IMR-90 (cell line): ENCODE measurements around the gene EIF3K. TPM values are rescaled to one million over a fixed set of nuclear protein-coding genes. Genes with fewer than 3 reads are reported as not detected.

Experiments
- ATAC-seq: fragments of 200-7000 bp; cut with Tn5 transposase; 2 replicates; pipeline ENCODE4 v1.9.1; 2020; ENCODE audit warnings: low read depth, mild to moderate bottlenecking, moderate library complexity
- BruUV-seq: library from RNA; stranded (reverse); fragments of 400-500 nt; replicated peaks from 2 replicates; lab custom pipeline; 2021; lab: Mats Ljungman, UMichigan
- CTCF ChIA-PET: fragments of 300-600 bp; formaldehyde crosslinking; extraction: SDS; loops from one replicate; lab custom pipeline; 2021; ENCODE audit warnings: antibody characterized with exemption; lab: Yijun Ruan, JAX
- POLR2A ChIA-PET: fragments of 300-600 bp; sonication (Branson Sonifier 250); formaldehyde crosslinking; loops from one replicate; lab custom pipeline; 2022; ENCODE audit warnings: antibody characterized with exemption; ENCODE audit not compliant: unreplicated experiment; lab: Charles Lee
- DNase-seq: peaks from one replicate; pipeline ENCODE4 v3.0.0; 2013
- H2AFZ ChIP-seq: replicated peaks from 2 replicates; pipeline ENCODE3; 2013; ENCODE audit warnings: low read length, mild to moderate bottlenecking; ENCODE audit not compliant: poor library complexity
- H2AK5ac ChIP-seq: 2 replicates; pipeline ENCODE4 v1.6.1; 2013; ENCODE audit warnings: low read depth, low read length, inconsistent platforms
- H2AK9ac ChIP-seq: replicated peaks from 2 replicates; pipeline ENCODE3; 2013; ENCODE audit warnings: mild to moderate bottlenecking, low read depth, low read length, moderate library complexity; ENCODE audit not compliant: poor library complexity
- H2BK120ac ChIP-seq: 2 replicates; pipeline ENCODE4 v1.6.1; 2013; ENCODE audit warnings: low read depth, low read length, inconsistent platforms
- H2BK15ac ChIP-seq: 3 replicates; pipeline ENCODE4 v1.6.1; 2013; ENCODE audit warnings: low read depth, low read length, inconsistent platforms
- H2BK20ac ChIP-seq: 2 replicates; pipeline ENCODE4 v1.6.1; 2013; ENCODE audit warnings: low read depth, mild to moderate bottlenecking, inconsistent platforms, low read length, moderate library complexity
- H2BK5ac ChIP-seq: 2 replicates; pipeline ENCODE4 v1.6.1; 2013; ENCODE audit warnings: mild to moderate bottlenecking, low read depth, low read length, inconsistent platforms; ENCODE audit not compliant: poor library complexity, severe bottlenecking
- H3K14ac ChIP-seq: replicated peaks from 2 replicates; pipeline ENCODE4 v1.6.1; 2013; ENCODE audit warnings: low read depth, low read length, inconsistent platforms
- H3K18ac ChIP-seq: 2 replicates; pipeline ENCODE4 v1.6.1; 2013; ENCODE audit warnings: low read depth, low read length, control low read depth
- H3K23ac ChIP-seq: 2 replicates; pipeline ENCODE4 v1.6.1; 2013; ENCODE audit warnings: low read depth, low read length, inconsistent platforms
- H3K27ac ChIP-seq: 2 replicates; pipeline ENCODE4 v1.5.1; 2013; ENCODE audit warnings: mild to moderate bottlenecking, control low read depth, low read length; ENCODE audit not compliant: insufficient read depth
- H3K27me3 ChIP-seq: 2 replicates; pipeline ENCODE4 v1.6.1; 2013; ENCODE audit warnings: low read length; ENCODE audit not compliant: control insufficient read depth, insufficient read depth
- H3K36me3 ChIP-seq: 2 replicates; pipeline ENCODE4 v1.6.1; 2013; ENCODE audit warnings: low read length, mixed read lengths; ENCODE audit not compliant: control insufficient read depth, insufficient read depth
- H3K4ac ChIP-seq: 2 replicates; pipeline ENCODE4 v1.6.1; 2013; ENCODE audit warnings: low read depth, low read length, inconsistent platforms
- H3K4me1 ChIP-seq: 2 replicates; pipeline ENCODE4 v1.6.1; 2013; ENCODE audit warnings: low read length, mixed read lengths; ENCODE audit not compliant: control insufficient read depth, insufficient read depth
- H3K4me2 ChIP-seq: 2 replicates; pipeline ENCODE4 v1.6.1; 2013; ENCODE audit warnings: low read depth, mild to moderate bottlenecking, control low read depth, low read length, moderate library complexity
- H3K4me3 ChIP-seq: 2 replicates; pipeline ENCODE4 v1.5.1; 2013; ENCODE audit warnings: low read depth, mild to moderate bottlenecking, control low read depth, low read length, moderate library complexity; ENCODE audit not compliant: insufficient read depth
- H3K56ac ChIP-seq: 2 replicates; pipeline ENCODE4 v1.6.1; 2013; ENCODE audit warnings: low read length, inconsistent platforms; ENCODE audit not compliant: insufficient read depth; ENCODE audit errors: extremely low read depth
- H3K79me1 ChIP-seq, 2 experiments: 2 replicates each; pipeline ENCODE4 v1.6.1; 2013; ENCODE audit warnings: low read length in 2 of 2, inconsistent platforms in 1 of 2, low read depth in 1 of 2
- H3K9ac ChIP-seq: 2 replicates; pipeline ENCODE4 v1.6.1; 2013; ENCODE audit warnings: low read depth, low read length, control low read depth
- H3K9me1 ChIP-seq: 2 replicates; pipeline ENCODE4 v1.6.1; 2013; ENCODE audit warnings: low read length, inconsistent platforms; ENCODE audit not compliant: insufficient read depth
- H3K9me3 ChIP-seq: 2 replicates; pipeline ENCODE4 v1.6.1; 2013; ENCODE audit warnings: low read length; ENCODE audit not compliant: control insufficient read depth, insufficient read depth
- H4K20me1 ChIP-seq: 2 replicates; pipeline ENCODE4 v1.6.1; 2013; ENCODE audit warnings: low read length, inconsistent platforms; ENCODE audit not compliant: insufficient read depth
- H4K5ac ChIP-seq: 2 replicates; pipeline ENCODE4 v1.6.1; 2013; ENCODE audit warnings: mild to moderate bottlenecking, low read depth, low read length, control low read depth
- H4K8ac ChIP-seq, 2 experiments: 2 replicates each; pipeline ENCODE4 v1.6.1; 2013; ENCODE audit warnings: low read depth in 2 of 2, low read length in 2 of 2, control low read depth in 1 of 2, inconsistent platforms in 1 of 2
- H4K91ac ChIP-seq: 2 replicates; pipeline ENCODE4 v1.6.1; 2013; ENCODE audit warnings: low read depth, low read length, inconsistent platforms; ENCODE audit not compliant: insufficient read depth
- BHLHE40 ChIP-seq: fragments of 150-350 bp; IDR thresholded peaks from 2 replicates; pipeline ENCODE4 v1.6.1; 2016; ENCODE audit warnings: mild to moderate bottlenecking, low read depth, low read length
- CHD1 ChIP-seq: IDR thresholded peaks from 2 replicates; pipeline ENCODE4 v1.6.1; 2012; ENCODE audit warnings: low read depth, low read length, improper control_type of control experiment
- FOS ChIP-seq: fragments of 150-350 bp; IDR thresholded peaks from 2 replicates; pipeline ENCODE4 v1.6.1; 2016; ENCODE audit warnings: low read depth, low read length
- MAFK ChIP-seq: IDR thresholded peaks from 2 replicates; pipeline ENCODE4 v1.6.1; 2012; ENCODE audit warnings: low read depth, low read length, improper control_type of control experiment
- MXI1 ChIP-seq: IDR thresholded peaks from 2 replicates; pipeline ENCODE4 v1.6.1; 2012; ENCODE audit warnings: low read depth, mild to moderate bottlenecking, low read length, moderate library complexity, borderline replicate concordance
- NFE2L2 ChIP-seq: fragments of 150-350 bp; IDR thresholded peaks from 2 replicates; pipeline ENCODE4 v1.6.1; 2016; ENCODE audit warnings: low read depth, mild to moderate bottlenecking, low read length
- RAD21 ChIP-seq: IDR thresholded peaks from 2 replicates; pipeline ENCODE4 v1.6.1; 2012; ENCODE audit warnings: low read length, improper control_type of control experiment
- RCOR1 ChIP-seq: IDR thresholded peaks from 2 replicates; pipeline ENCODE4 v1.6.1; 2012; ENCODE audit warnings: mild to moderate bottlenecking, low read length, improper control_type of control experiment; ENCODE audit not compliant: insufficient replicate concordance
- SMC3 ChIP-seq: fragments of 150-350 bp; IDR thresholded peaks from 2 replicates; pipeline ENCODE4 v1.6.1; 2016; ENCODE audit warnings: low read depth, mild to moderate bottlenecking, antibody characterized with exemption, low read length, moderate library complexity
- WGBS, 2 experiments: methylation state at CpG; one replicate each; pipeline versions ENCODE4 v1.1.5 to v1.1.7; 2013; ENCODE audit warnings: missing lambda C conversion rate in 2 of 2; ENCODE audit not compliant: insufficient read length in 1 of 2; ENCODE audit errors: extremely low coverage in 2 of 2; 5-methylcytosine and 5-hydroxymethylcytosine counted together
- dilution Hi-C: fragments of 300-500 bp; cut with HindIII; formaldehyde crosslinking; loops from one replicate; pipeline ENCODE4 v1.14.3; 2018; ENCODE audit warnings: low sequenced_read_pairs; ENCODE audit not compliant: unreplicated experiment
- in situ Hi-C: fragments of 300-500 bp; cut with MboI; formaldehyde crosslinking; loops from 3 replicates; pipeline ENCODE4 v1.14.3; 2019; ENCODE audit warnings: low sequenced_read_pairs, inconsistent platforms, mixed read lengths
- intact Hi-C: fragments of 100-400 bp; cut with micrococcal nuclease; formaldehyde crosslinking; loops from 2 replicates; pipeline ENCODE4 v1.10.0; 2022
- polyA plus RNA-seq, 3 experiments: library from polyadenylated mRNA; depleted of rRNA; stranded (reverse); fragments of >200 nt; gene quantifications; 2 replicates each; pipeline ENCODE4 v1.2.3, GENCODE V29; 2012; ENCODE audit warnings: low replicate concordance in 1 of 3
- total RNA-seq: library from RNA; depleted of rRNA; stranded (reverse); fragments of >200 nt; gene quantifications from 2 replicates; pipeline ENCODE4 v1.2.3, GENCODE V29; 2012
- TF ChIP-seq, protein P1 (sequence below): fragments of 150-350 bp; IDR thresholded peaks from 2 replicates; pipeline ENCODE4 v1.6.1; 2017; ENCODE audit warnings: mild to moderate bottlenecking, antibody characterized with exemption, low read length, low read depth
- TF ChIP-seq, protein P2 (sequence below): fragments of 150-350 bp; IDR thresholded peaks from 2 replicates; pipeline ENCODE4 v1.6.1; 2016; ENCODE audit warnings: low read depth, mild to moderate bottlenecking, low read length, moderate library complexity, borderline replicate concordance
- TF ChIP-seq, protein P3 (sequence below): conservative IDR thresholded peaks from 2 replicates; pipeline ENCODE4 v1.5.1; 2012; ENCODE audit warnings: mild to moderate bottlenecking, low read depth, low read length, improper control_type of control experiment

The EIF3K gene
- total and polyA plus RNA-seq, 2 of the 4 experiments (the other 2 are of a cell fraction), result 575 to 1,137 TPM

DNA sequence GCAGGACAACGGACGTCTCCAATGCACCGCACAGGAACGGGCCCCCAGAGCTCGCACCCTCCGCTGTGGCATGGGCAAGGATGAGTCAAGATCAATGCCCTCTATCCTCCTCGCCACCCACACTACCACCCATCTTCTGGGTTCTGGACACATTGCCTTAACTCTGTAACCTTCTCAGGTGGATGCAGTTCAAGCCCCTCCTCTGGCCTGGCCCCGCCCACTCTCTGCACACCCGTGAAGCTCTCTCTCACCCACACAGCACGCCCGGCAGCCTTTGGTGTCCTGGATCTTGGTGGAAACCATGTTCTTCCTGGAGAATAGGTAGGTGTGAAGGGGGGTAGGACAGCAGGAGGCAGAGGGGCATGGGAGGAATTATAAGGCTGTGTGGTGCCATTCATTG is 21.9 kb upstream of the EIF3K start:
- dilution Hi-C loops (no loop called here), intact Hi-C loops (no loop called here), in situ Hi-C loops (no loop called here)
- CTCF ChIA-PET, result no interaction called here
- Histone ChIP-seq H3K27ac (no peak overlapping the region), H4K20me1 (no peaks in the 10 kb centered on the region), H3K9me3 (no peaks in the 10 kb centered on the region), H2BK20ac (no peak overlapping the region), H3K14ac (no peak overlapping the region), H3K18ac (no peak overlapping the region), H3K9me1 (no peaks in the 10 kb centered on the region), H3K79me1 (no peaks in the 10 kb centered on the region), H3K56ac (no peak overlapping the region), H3K4ac (no peak overlapping the region), H4K8ac (no peak overlapping the region), H2BK15ac (no peak overlapping the region), H2BK120ac (no peak overlapping the region), H2AFZ (no peak overlapping the region), H2AK5ac (no peak overlapping the region), H3K27me3 (peaks cover 2% of the 10 kb centered on the region), H3K4me1 (no peaks in the 10 kb centered on the region), H3K9ac (no peak overlapping the region), H4K5ac (no peak overlapping the region), H3K4me3 (no peak overlapping the region), H3K36me3 (no peaks in the 10 kb centered on the region), H3K4me2 (no peak overlapping the region), H2AK9ac (no peak overlapping the region), H2BK5ac (no peak overlapping the region), H4K91ac (no peak overlapping the region), H3K23ac (no peak overlapping the region)
- BruUV-seq, result no TSS peak
- DNase-seq, result no peak
- WGBS, 2 experiments, result no CpG with 5 or more reads among the region's 11 CpGs
- ATAC-seq, result no peak
- TF ChIP-seq, protein P1, sequence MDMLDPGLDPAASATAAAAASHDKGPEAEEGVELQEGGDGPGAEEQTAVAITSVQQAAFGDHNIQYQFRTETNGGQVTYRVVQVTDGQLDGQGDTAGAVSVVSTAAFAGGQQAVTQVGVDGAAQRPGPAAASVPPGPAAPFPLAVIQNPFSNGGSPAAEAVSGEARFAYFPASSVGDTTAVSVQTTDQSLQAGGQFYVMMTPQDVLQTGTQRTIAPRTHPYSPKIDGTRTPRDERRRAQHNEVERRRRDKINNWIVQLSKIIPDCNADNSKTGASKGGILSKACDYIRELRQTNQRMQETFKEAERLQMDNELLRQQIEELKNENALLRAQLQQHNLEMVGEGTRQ, result no peak
- TF ChIP-seq BHLHE40 (no peak), FOS (no peak), RCOR1 (no peak), NFE2L2 (no peak), MXI1 (no peak), SMC3 (no peak), MAFK (no peak), CHD1 (no peak), RAD21 (no peak)
- TF ChIP-seq, protein P2, sequence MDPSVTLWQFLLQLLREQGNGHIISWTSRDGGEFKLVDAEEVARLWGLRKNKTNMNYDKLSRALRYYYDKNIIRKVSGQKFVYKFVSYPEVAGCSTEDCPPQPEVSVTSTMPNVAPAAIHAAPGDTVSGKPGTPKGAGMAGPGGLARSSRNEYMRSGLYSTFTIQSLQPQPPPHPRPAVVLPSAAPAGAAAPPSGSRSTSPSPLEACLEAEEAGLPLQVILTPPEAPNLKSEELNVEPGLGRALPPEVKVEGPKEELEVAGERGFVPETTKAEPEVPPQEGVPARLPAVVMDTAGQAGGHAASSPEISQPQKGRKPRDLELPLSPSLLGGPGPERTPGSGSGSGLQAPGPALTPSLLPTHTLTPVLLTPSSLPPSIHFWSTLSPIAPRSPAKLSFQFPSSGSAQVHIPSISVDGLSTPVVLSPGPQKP, result no peak
- TF ChIP-seq, protein P3, sequence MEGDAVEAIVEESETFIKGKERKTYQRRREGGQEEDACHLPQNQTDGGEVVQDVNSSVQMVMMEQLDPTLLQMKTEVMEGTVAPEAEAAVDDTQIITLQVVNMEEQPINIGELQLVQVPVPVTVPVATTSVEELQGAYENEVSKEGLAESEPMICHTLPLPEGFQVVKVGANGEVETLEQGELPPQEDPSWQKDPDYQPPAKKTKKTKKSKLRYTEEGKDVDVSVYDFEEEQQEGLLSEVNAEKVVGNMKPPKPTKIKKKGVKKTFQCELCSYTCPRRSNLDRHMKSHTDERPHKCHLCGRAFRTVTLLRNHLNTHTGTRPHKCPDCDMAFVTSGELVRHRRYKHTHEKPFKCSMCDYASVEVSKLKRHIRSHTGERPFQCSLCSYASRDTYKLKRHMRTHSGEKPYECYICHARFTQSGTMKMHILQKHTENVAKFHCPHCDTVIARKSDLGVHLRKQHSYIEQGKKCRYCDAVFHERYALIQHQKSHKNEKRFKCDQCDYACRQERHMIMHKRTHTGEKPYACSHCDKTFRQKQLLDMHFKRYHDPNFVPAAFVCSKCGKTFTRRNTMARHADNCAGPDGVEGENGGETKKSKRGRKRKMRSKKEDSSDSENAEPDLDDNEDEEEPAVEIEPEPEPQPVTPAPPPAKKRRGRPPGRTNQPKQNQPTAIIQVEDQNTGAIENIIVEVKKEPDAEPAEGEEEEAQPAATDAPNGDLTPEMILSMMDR, result no peak
- POLR2A ChIA-PET, result no interaction called here
